Measurements from ENCODE around the gene MMP27.
A peak's percentile ranks its signal among the peaks of the same experiment; 100 is the strongest.

Gene MMP27

GRCh38 chr11:102695201-102695600 lies 10.4 kb downstream of the MMP27 start:
- DNase-seq: no peak

GRCh38 chr11:102685754-102686153 lies 19.8 kb downstream of the MMP27 start:
- DNase-seq: peak; percentile 23 to 29

- DNase-seq: no peak
These were observed 20.2 kb downstream of the MMP27 start for GRCh38 chr11:102685338-102685737.

- DNase-seq: no peak
These were observed 22.3 kb downstream of the MMP27 start for GRCh38 chr11:102683277-102683676.

- peak in 1 of 2 experiments; percentile 20 for DNase-seq
These were observed 24.6 kb downstream of the MMP27 start for GRCh38 chr11:102680945-102681344.

GRCh38 chr11:102678022-102678421 lies 27.5 kb downstream of the MMP27 start:
- no peak for DNase-seq

GRCh38 chr11:102676084-102676483 lies 29.5 kb downstream of the MMP27 start:
- DNase-seq: no peak

GRCh38 chr11:102669664-102670063 lies 35.9 kb downstream of the MMP27 start:
- no peak for DNase-seq

GRCh38 chr11:102666331-102666957 lies 39.1 kb downstream of the MMP27 start:
- DNase-seq: peak; percentile 70 to 77

GRCh38 chr11:102664001-102664752 lies 41.4 kb downstream of the MMP27 start:
- DNase-seq: peak; percentile 29 to 34

- DNase-seq: no peak
These were observed 43.0 kb downstream of the MMP27 start for GRCh38 chr11:102662607-102663006.

- no peak for DNase-seq
These were observed 44.5 kb downstream of the MMP27 start for GRCh38 chr11:102661040-102661439.

GRCh38 chr11:102656528-102656927 lies 49.0 kb downstream of the MMP27 start:
- DNase-seq: no peak

GRCh38 chr11:102655547-102655946 lies 50.0 kb downstream of the MMP27 start:
- no peak for DNase-seq

GRCh38 chr11:102654761-102655160 lies 50.8 kb downstream of the MMP27 start:
- DNase-seq: no peak

GRCh38 chr11:102653744-102654291 lies 51.8 kb downstream of the MMP27 start:
- DNase-seq: no peak

GRCh38 chr11:102647430-102647829 lies 58.1 kb downstream of the MMP27 start:
- DNase-seq: no peak

- no peak for DNase-seq
These were observed 61.6 kb downstream of the MMP27 start for GRCh38 chr11:102643941-102644340.

All from Kasumi-1 (cell line).